Stimulated activated CD4-positive, alpha-beta T cell treated with anti-CD3 and anti-CD28 coated beads, Interleukin-1b, Interleukin-23, amount 100 ng/mL, for 24 hours (primary cell): Measurements from ENCODE around the gene TNFRSF18.

Experiments
- DNase-seq, 4 experiments: peaks; one replicate each; pipeline ENCODE4 v3.0.0-alpha.2; 2020; ENCODE audit warnings: low read depth in 4 of 4, low spot score in 1 of 4

The TNFRSF18 gene

GRCh38 chr1:1228596-1229321, 22.4 kb upstream of the TNFRSF18 start:
- DNase-seq: no peak

DNA sequence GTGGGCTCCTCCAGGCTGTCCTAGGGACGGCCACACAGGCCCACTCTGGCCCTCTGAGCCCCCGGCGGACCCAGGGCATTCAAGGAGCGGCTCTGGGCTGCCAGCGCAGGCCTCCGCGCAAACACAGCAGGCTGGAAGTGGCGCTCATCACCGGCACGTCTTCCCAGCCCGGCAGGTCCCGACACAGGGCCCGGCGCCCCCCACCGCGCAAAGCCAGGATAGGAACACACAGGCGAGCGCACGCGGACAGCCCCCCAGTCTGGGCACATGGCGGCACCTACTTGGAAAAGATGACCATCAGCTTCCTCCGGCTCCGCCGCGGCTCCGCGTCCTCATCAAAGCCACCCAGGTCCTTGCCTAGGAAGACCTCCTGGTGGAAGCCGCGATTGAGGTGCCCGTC, 21.8 kb upstream of the TNFRSF18 start:
- no peak for DNase-seq

- no peak for DNase-seq
Observed at GRCh38 chr1:1227386-1227785, 21.0 kb upstream of the TNFRSF18 start.

DNA sequence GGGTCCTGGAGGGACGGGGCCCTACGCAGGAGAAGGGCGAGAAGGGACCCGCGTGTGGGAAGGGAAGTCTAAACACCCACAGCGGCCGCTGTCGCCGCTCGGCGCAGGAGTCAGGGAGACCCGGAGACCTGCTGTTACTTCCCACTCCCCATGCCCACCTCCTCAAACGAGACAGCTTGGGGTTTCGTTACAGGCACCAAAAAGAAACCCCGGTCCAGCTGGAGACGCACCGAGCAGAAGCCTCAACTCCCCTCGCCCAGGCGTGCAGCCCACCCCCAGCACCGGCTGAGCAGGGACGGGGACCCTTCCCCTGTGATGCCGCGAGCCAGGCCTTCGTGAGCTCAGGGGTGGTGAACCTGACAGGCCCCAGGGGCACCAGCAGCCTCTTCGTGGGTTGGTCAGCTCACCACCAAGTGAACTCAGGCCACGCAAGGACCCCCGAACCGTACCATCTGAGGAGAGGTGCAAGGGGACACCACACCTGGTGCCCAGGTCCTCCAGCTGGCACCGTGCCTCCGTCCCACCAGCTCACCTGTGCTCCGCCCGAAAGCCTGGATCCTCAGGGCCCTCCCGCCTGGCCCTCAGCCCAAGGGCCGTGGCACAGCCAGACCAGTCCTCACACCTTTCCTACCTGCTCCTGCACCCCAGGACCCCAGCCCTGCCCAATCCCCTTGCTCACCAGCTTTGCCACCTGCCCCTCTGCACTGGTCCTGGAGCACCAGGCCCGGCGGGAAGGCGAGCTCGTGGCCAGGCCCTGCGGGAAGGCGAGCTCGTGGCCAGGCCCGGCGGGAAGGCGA, 20.4 kb upstream of the TNFRSF18 start:
- DNase-seq: no peak

DNA sequence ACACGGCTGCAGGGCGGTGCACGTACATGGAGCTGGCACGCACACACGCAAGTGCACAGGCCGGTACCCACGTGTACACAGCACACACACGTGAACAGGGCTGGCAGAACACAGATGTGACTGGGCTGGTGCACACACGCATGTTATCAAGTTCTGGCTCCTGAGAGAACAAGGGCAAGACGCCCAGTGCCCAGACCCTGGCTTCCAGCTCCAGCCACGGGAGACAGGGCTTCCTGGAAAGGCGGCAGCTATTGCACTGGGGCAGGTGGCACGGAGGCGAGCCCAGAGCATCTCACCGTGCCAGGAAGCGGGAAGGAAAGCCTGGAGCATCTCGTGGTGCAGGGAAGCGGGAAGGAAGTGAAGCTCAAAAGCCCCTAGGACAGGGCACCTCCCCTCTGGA, 19.5 kb upstream of the TNFRSF18 start:
- DNase-seq: no peak

GRCh38 chr1:1225238-1225845, 18.9 kb upstream of the TNFRSF18 start:
- no peak for DNase-seq

DNA sequence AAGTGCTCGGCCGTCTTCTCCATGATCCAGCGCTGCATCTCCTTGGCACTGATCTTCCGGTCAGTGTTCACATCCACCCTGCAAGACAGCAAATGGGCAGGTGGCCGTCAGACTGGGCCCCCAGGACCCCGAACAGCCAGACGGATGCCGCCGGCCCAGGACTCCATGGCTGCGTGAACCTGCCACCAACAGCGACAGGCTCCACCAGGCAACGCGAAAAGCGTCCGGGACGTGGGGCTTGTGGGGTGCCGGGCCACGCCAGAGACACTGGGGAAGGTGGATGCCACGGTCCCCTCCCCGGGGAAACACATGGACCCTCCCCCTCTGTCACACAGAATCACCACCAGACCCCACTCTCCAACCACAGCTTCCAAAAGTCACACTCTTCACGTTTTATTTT, 17.5 kb upstream of the TNFRSF18 start:
- DNase-seq: no peak

GRCh38 chr1:1223321-1223720, 16.9 kb upstream of the TNFRSF18 start:
- no peak for DNase-seq

DNA sequence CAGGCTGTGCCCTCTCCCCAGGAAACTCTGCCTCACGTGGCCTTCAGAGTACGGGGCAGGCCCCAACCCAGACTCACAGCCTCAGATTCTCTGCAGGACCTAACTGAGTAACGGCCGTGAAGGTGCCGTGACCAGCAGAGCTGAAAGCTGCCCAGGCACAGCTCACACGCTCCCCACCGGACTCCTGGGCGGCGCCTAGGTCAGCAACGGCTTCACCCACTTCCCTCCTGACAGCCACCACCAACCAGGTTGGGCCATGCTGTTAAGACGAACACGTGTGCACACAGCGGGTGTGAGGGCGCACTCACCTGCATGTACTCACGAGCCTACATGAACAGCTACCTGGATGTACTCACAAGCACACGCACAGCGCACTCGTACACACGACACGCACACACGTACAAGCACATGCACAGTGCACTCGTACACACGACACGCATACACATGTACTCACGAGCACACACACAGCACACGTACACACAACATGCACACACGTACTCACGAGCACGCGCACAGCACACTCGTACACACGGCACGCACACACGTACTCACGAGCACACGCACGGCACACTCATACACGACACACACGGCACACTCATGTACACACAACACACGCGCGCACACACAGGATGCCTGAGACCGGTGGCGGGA, 16.3 kb upstream of the TNFRSF18 start:
- no peak for DNase-seq

- DNase-seq: no peak
Observed at GRCh38 chr1:1221887-1222574, 15.6 kb upstream of the TNFRSF18 start.

DNA sequence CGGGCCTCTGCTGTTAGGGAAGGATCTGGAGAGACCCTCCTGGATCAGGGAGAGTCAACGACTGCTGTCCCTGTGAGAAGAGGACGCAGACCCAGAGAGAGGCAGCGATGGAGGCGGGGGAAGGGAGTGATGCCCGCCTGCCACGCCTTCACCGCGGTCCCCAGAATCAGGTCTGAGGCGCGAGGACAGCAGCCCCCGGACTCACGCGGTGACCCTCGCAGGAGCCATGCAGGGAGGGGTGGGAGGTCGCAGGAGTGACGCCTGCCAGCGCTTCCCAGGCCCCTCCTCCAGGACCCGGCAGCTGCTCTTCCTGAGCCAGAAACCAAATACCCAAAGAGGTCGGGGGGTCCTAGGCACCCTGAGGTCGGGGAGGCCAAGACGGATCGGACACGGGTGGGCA, 13.8 kb upstream of the TNFRSF18 start:
- no peak for DNase-seq

GRCh38 chr1:1219341-1219740, 12.9 kb upstream of the TNFRSF18 start:
- DNase-seq: peak in 1 of 4 experiments; percentile 45

DNA sequence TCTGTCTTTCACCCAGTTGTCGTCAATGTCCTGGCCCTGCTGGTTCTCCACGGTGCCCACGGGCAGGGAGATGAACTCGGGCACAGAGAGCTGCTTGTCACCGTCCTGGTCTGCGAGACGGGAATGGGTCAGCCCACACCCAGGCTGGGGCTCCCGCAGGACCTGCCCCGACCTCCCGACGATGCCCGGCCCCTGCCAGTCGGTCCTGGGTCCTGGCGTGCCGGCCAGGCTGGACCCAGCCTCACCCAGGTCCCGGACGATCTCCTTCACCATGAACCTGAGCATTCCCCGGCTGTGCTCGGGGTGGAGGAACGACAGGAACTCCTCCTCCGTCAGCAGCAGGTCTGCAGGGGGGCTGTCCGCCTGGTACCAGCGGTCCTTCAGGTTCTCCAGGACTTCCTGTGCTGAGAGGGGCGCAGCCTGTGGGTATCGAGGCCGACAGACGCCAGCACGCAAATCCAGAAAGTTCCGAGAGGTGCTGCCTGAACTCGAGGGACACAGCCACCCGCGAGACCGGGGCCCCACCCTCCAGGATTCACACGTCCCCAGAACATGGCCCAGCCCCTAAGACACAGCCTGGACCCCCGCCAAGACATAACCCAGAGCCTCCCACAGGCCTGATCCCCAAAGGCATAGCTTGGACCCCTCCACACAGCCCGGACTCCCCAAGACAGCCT, 12.3 kb upstream of the TNFRSF18 start:
- no peak for DNase-seq

DNA sequence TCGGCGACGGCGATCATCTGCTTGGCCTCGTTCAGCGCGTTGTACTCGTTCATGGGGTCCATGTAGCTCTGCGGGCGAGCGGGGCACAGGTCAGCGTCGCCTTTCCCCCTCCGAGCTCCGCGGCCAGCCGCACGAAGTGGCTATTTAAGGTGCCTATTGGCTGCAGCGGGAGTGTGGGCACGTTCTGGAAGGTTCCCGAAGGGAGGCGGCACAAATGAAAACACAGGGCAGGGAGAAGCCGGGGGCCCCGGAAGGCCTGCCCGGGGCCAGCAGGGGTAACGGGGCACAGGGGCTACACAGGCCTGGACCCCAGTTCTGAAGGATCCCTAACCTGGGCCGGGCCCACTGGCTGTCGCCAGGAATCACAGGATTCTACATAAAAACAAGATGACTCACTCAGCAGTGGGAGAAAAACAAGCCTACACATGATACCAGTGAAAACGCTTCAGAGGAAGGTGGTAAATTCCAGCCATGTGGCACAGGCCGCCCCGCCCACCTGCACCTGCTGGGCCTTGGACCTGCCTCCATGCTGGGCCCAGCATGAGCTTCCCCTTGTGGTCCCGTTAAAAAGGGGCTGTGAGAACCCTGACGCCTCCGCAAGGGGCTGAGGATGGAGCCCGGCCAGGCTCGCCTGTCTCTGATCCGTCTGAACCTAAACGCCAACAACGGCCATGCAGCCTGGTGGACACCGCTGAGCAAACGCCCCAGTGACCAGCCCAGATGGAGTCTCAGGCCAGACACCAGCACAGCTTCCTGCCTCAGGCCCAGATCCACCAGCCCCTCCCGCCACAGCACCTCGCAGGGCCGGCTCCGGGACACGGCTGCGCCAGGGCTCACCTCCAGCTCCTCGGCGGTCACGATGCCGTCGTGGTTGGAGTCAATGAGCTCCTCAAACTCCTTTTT, 11.5 kb upstream of the TNFRSF18 start:
- DNase-seq: peak in 1 of 4 experiments; percentile 51

DNA sequence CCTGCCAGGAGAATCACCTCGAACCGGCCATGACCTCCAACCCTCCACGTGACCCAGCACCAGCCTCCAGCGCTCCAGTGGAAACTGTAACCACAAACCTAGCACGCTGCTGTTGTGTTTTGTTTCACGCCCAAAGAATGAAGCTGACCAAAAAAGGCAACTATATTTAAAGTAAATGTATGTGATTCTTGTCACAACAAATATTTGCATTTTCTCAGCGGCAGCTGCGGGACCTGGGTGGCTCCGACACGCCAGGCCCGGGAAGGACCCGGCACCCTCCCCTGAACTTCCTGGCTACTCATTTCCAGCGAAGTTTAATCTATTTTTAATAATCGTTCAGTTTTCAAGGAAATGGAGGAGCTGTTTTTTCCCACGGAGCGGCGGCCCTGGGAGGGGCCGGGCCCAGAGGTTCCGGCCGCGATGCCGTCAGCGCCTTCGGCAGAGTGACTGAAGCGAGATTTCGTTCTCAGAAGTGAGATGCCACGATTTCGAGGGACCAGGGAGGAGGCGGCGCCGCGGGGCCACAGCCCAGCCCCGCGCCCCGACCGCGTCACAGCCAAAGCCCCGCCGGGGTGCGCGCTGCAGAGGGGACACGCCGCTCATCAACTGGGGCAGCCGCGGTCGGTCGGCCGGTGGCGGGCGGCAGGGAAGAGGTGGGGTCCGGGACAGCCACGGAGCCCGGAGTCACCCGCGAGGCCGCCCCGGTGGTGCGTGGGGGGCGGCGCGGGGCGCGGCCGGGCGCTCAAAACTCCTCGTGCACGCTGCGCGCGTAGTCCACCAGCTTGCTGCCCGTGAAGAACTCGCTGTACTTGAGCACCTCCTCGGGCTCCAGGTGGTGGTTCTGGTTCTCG, 10.6 kb upstream of the TNFRSF18 start:
- DNase-seq: peak in 1 of 4 experiments; percentile 29

DNA sequence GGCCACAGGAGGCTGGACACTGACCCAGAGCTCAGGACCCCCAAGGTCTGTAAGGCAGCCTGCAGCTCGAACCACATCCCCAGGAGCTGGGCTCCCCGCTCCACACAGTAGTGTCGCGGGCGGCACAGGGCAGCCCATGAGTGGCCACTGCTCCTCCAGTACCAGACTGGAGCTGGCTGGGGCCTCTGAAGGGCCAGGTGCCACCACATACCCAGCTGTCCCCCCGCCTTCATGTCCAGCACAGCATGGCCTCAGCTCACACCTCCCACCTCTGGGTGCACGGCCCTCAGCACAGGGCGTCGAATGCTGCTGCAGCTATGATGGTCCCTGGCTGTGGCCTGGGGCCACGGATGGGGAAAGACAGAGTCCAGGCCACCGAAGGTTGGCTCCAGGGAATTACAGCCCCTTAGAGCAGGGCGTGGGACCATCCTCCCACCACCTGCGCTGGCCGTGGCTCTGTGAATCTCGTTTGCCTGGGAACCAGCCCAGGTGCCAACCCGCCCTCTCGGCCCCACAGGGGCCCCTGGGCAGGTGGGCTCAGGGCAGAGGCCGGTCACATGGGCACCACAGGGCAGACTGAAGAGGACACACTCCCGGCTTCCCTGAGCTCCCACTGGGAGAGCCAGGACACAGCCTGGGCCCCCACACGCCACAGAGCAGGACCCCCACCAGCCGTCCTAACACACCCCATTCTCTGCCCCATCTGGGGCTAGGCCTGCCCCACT, 9.7 kb upstream of the TNFRSF18 start:
- no peak for DNase-seq

DNA sequence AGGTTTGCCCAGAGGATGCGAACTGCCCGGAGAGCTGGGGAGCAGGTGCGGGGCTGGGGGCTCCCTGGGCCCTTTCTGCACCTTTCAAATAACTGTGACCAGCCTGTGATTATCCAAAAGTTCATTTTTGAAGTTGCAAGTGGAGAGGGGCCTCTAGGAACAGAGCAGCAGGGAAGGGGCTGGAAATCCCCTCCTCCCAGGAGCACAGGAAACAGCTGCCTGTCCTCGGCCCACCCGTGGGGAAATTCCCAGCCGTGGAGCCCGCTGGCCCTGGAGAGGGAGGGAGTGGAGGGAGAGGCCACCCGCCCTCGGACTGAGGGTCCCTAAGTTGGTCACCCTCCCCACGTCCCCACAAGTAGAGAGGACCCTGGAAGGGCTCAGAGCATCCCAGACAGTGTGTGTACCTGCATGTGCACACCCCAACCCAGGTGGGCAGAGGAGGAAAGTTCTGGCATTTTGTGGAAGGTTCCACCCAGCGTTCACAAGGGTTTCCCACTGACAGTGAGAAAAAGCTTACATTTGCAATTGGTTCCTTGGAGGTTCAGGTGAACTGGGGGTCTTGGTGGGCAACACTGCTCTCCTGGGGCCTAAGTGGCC, 8.8 kb upstream of the TNFRSF18 start:
- DNase-seq: no peak
